AG09309 (cell line): ENCODE measurements around the gene WAPL.
"Not testable (repeated sequence)": the region's sequence is repeated elsewhere in the genome, so short reads cannot be mapped to it uniquely, and the experiment has no call there.

Source experiments
- DNase-seq: peaks from one replicate; pipeline ENCODE4 v3.0.0-alpha.2; 2010; ENCODE audit warnings: low read depth
- H3K4me3 ChIP-seq: 2 replicates; pipeline ENCODE4 v1.5.1; 2011; ENCODE audit warnings: mild to moderate bottlenecking, low read depth, low read length, moderate library complexity; ENCODE audit not compliant: control insufficient read depth
- TF ChIP-seq, protein P1 (sequence below): IDR thresholded peaks from 2 replicates; pipeline ENCODE4 v1.5.1; 2011; ENCODE audit warnings: mild to moderate bottlenecking, low read depth, low read length, inconsistent platforms; ENCODE audit not compliant: insufficient read depth, control insufficient read depth; ENCODE audit errors: missing control alignments

The WAPL gene, protein sequence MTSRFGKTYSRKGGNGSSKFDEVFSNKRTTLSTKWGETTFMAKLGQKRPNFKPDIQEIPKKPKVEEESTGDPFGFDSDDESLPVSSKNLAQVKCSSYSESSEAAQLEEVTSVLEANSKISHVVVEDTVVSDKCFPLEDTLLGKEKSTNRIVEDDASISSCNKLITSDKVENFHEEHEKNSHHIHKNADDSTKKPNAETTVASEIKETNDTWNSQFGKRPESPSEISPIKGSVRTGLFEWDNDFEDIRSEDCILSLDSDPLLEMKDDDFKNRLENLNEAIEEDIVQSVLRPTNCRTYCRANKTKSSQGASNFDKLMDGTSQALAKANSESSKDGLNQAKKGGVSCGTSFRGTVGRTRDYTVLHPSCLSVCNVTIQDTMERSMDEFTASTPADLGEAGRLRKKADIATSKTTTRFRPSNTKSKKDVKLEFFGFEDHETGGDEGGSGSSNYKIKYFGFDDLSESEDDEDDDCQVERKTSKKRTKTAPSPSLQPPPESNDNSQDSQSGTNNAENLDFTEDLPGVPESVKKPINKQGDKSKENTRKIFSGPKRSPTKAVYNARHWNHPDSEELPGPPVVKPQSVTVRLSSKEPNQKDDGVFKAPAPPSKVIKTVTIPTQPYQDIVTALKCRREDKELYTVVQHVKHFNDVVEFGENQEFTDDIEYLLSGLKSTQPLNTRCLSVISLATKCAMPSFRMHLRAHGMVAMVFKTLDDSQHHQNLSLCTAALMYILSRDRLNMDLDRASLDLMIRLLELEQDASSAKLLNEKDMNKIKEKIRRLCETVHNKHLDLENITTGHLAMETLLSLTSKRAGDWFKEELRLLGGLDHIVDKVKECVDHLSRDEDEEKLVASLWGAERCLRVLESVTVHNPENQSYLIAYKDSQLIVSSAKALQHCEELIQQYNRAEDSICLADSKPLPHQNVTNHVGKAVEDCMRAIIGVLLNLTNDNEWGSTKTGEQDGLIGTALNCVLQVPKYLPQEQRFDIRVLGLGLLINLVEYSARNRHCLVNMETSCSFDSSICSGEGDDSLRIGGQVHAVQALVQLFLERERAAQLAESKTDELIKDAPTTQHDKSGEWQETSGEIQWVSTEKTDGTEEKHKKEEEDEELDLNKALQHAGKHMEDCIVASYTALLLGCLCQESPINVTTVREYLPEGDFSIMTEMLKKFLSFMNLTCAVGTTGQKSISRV (N-terminal part only)

GRCh38 chr10:86521678-86522509 is at the start of gene WAPL:
Gene WAPL, minus strand, starts transcription at chr10:86521792. Its CDS starts 3,723 bp downstream, at chr10:86518069.
- TF ChIP-seq, protein P1, sequence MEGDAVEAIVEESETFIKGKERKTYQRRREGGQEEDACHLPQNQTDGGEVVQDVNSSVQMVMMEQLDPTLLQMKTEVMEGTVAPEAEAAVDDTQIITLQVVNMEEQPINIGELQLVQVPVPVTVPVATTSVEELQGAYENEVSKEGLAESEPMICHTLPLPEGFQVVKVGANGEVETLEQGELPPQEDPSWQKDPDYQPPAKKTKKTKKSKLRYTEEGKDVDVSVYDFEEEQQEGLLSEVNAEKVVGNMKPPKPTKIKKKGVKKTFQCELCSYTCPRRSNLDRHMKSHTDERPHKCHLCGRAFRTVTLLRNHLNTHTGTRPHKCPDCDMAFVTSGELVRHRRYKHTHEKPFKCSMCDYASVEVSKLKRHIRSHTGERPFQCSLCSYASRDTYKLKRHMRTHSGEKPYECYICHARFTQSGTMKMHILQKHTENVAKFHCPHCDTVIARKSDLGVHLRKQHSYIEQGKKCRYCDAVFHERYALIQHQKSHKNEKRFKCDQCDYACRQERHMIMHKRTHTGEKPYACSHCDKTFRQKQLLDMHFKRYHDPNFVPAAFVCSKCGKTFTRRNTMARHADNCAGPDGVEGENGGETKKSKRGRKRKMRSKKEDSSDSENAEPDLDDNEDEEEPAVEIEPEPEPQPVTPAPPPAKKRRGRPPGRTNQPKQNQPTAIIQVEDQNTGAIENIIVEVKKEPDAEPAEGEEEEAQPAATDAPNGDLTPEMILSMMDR = peak; percentile 1
- H3K4me3 ChIP-seq = peak within 1 kb of the TSS; percentile 86
- DNase-seq = peak; percentile 59

- DNase-seq = no peak
- TF ChIP-seq, protein P1 = no peak
- no peak overlapping the region for H3K4me3 ChIP-seq
Measured at GRCh38 chr10:86569335-86569734, 47.7 kb upstream of the WAPL start.

DNA sequence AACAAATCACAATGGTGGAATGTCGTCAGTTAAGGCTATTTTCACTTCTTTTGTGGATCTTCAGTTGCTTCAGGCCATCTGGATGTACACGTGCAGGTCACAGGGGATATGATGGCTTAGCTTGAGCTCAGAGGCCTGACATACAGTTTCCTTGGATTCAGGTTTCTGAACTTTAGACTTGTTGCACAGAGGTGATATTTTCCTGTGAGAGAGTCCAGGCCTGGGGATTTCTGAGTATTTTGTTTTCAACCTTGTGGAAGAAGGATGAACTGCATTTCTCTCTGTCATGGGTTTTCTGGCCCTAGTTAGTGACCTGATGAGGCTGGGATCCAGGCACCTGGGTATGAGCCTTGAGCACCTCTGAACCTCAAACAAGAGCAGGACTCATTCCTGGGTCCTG is 44.9 kb upstream of the WAPL start:
- DNase-seq, H3K4me3 ChIP-seq: not testable (repeated sequence)

DNA sequence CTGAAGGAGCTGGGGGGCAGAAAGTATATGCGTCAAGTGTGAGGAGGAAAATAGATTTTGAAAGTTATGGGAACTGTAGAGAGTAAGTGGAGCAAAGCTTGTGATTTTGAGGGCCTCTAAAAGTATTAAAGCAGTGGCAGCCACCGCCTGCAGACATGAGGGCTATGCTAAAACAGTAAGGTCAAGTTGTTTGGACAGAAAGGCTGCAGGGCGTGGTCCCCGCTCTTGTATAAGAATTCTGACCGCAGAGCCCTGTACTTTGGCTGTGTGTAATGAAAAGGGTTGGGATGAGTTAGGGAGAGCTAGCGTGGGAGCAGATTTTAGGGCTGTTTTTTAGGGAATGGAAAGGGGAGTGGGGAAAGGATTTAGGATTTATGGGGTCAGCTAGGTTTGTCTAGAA is 41.7 kb upstream of the WAPL start:
- not testable (repeated sequence) for H3K4me3 ChIP-seq, DNase-seq

- DNase-seq, H3K4me3 ChIP-seq: not testable (repeated sequence)
Measured at GRCh38 chr10:86558695-86559094, 37.1 kb upstream of the WAPL start.

GRCh38 chr10:86556933-86557649 is 35.5 kb upstream of the WAPL start:
- TF ChIP-seq, protein P1 = no peak
- no peak for DNase-seq
- no peak overlapping the region for H3K4me3 ChIP-seq

DNA sequence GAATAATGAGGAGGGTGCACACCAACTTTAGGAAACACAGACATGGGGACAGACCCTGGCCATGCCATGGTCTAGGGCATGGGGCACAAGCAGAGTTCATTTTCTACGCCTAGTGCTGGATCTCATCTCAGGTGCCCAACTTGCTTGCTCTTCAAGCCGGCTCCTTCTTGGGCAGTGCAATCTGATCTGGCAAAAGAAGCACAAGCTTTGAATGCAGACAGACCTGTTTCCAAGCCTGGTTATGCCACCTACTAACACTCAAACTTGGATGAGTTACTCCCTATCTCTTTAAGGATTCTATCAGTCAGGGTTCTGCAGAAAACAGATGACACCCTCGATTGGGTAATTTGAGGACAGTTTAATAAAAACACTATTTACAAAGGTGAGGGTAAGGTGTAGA is 34.9 kb upstream of the WAPL start:
- TF ChIP-seq, protein P1 = no peak
- no peak for DNase-seq
- H3K4me3 ChIP-seq = no peak overlapping the region
